Esophagus squamous epithelium (tissue), 5 donors: ENCODE measurements around the gene CLMP. TPM values are rescaled to one million over a fixed set of nuclear protein-coding genes. Genes with fewer than 3 reads are reported as not detected.
"Not testable (repeated sequence)": the region's sequence is repeated elsewhere in the genome, so short reads cannot be mapped to it uniquely, and the experiment has no call there.

ENCODE experiments used
- DNase-seq: peaks from one replicate; lab custom pipeline; 2025; lab: John Stamatoyannopoulos, UW
- H3K27ac ChIP-seq, 4 donors: fragments of 200-600 bp; sonication (generic); one replicate each; pipeline ENCODE4 v1.5.1; 2016 to 2019; ENCODE audit warnings: mild to moderate bottlenecking in 1 of 4
- H3K27me3 ChIP-seq, 4 donors: fragments of 200-600 bp; sonication (generic); 1 replicate in 3 of 4; 2 replicates in 1 of 4; pipeline versions ENCODE4 v1.5.1 to v1.6.0; 2017 to 2021; ENCODE audit warnings: antibody characterized with exemption in 1 of 4
- H3K36me3 ChIP-seq, 3 donors: fragments of 200-600 bp; sonication (generic); one replicate each; pipeline ENCODE4 v1.5.1; 2016 to 2019
- H3K4me1 ChIP-seq, 3 donors: fragments of 200-600 bp; sonication (generic); one replicate each; pipeline ENCODE4 v1.5.1; 2017 to 2019
- H3K4me3 ChIP-seq, 4 donors: fragments of 200-600 bp; sonication (generic); 1 replicate in 3 of 4; 2 replicates in 1 of 4; pipeline ENCODE4 v1.5.1; 2016 to 2019; ENCODE audit warnings: mild to moderate bottlenecking in 2 of 4, moderate library complexity in 1 of 4
- H3K9me3 ChIP-seq, 3 donors: fragments of 200-600 bp; sonication (generic); one replicate each; pipeline ENCODE4 v1.5.1; 2016 to 2019
- POLR2A ChIP-seq, 4 donors: fragments of 450-650 bp; IDR thresholded peaks; one replicate each; pipeline ENCODE4 v1.6.1; 2017; ENCODE audit warnings: antibody characterized with exemption in 4 of 4, mild to moderate bottlenecking in 4 of 4, moderate library complexity in 3 of 4
- WGBS, 2 donors: methylation state at CpG; one replicate each; pipeline ENCODE4 v1.1.5; 2018; 5-methylcytosine and 5-hydroxymethylcytosine counted together
- intact Hi-C: fragments of 100-400 bp; cut with DNase I; formaldehyde crosslinking; loops from one replicate; pipeline ENCODE4 v1.15.0; 2022
- total RNA-seq, 4 donors: library from RNA; depleted of rRNA; stranded (reverse); fragments of >200 nt; gene quantifications; one replicate each; pipeline ENCODE4 v1.1.0, GENCODE V29; 2016
- TF ChIP-seq, protein P1 (sequence below), 6 experiments: fragments of 450-650 bp in 4 of 6; fragments of 200-600 bp in 2 of 6; sonication (generic) in 2 of 6; IDR thresholded peaks; one replicate each; pipeline ENCODE4 v1.5.1; 2016 to 2019; ENCODE audit warnings: antibody characterized with exemption in 6 of 6, mild to moderate bottlenecking in 4 of 6, moderate library complexity in 4 of 6
- donor health status: DM: yes; HTN: yes; CAD: no.

CLMP gene
- total RNA-seq, 4 donors from 2014 or later, result 4.8 to 47.9 (median 15.2) TPM

DNA sequence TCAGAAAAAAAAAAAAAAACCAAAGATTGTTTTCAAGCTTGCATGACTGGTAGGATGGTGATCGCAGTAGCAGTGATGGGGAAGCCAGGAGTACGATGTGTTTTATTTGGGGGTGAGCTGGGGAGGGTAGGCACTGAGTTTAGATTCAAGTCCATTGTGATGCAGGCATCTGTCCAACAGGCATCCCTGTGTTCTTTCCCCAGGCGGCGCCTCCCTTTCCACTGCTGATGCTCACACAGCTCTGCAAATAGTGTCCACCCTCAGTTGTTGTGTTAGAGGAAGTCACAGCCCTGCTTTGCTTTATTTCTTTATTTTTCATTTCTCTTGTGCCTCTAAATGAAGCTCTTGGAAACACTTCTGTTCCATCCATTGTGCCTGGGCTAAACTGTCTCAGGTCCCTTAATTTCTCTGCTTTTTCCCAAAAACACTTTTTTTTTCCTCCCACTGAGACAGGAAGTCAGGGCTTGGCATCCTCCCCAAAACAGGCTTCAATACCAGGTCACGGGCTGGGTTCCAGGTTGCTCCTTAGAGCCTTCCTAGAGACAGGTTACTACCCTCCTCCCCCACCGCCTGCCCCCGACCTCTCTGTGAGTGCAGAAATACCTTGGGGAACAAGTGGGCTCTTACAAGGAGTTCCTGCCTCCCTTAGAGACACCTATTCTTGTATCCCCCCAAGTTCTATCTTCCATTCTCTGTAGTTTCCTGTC, 94.5 kb downstream of the CLMP start:
- DNase-seq, result no peak
- Histone ChIP-seq H3K9me3 (no peaks in the 10 kb centered on the region), H3K36me3 (no peaks in the 10 kb centered on the region), H3K4me3 (no peak overlapping the region), H3K27me3 (no peaks in the 10 kb centered on the region), H3K4me1 (peaks cover 0 to 38% (median 11%) of the 10 kb centered on the region in 3 donors), H3K27ac (peak overlapping the region in 2 of 4 donors; percentile 21 to 30)
- intact Hi-C loops, result no loop called here
- no peak for TF ChIP-seq POLR2A (IDR thresholded peaks at IDR 0.05)
- TF ChIP-seq, protein P1, sequence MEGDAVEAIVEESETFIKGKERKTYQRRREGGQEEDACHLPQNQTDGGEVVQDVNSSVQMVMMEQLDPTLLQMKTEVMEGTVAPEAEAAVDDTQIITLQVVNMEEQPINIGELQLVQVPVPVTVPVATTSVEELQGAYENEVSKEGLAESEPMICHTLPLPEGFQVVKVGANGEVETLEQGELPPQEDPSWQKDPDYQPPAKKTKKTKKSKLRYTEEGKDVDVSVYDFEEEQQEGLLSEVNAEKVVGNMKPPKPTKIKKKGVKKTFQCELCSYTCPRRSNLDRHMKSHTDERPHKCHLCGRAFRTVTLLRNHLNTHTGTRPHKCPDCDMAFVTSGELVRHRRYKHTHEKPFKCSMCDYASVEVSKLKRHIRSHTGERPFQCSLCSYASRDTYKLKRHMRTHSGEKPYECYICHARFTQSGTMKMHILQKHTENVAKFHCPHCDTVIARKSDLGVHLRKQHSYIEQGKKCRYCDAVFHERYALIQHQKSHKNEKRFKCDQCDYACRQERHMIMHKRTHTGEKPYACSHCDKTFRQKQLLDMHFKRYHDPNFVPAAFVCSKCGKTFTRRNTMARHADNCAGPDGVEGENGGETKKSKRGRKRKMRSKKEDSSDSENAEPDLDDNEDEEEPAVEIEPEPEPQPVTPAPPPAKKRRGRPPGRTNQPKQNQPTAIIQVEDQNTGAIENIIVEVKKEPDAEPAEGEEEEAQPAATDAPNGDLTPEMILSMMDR (IDR thresholded peaks at IDR 0.05), result no peak
- WGBS, 2 donors, result 44 to 50% methylated on average over 7 of the region's 7 CpGs

DNA sequence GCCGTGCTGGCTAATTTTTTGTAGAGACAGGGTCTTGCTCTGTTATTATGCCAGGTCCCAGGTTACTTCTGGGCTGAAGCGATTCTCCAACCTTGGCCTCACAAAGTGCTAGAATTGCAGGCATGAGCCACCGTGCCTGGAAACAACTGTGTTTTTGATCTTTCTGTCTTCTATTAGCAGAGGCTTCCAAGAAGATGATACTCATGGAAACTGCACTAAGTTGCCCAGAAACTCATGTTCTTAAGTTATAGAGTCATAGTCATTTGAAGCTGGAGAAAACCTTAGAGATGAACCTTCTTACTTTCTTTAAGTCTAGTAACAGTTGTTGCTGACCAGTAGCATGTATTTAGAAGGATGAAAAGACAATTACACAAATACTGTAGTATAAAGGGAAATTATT, 96.1 kb downstream of the CLMP start:
- TF ChIP-seq POLR2A (IDR thresholded peaks at IDR 0.05), result no peak
- TF ChIP-seq, protein P1 (IDR thresholded peaks at IDR 0.05), result no peak
- Histone ChIP-seq H3K27ac (no peak overlapping the region), H3K36me3 (no peaks in the 10 kb centered on the region), H3K4me1 (peaks cover 0 to 29% (median 11%) of the 10 kb centered on the region in 3 donors), H3K4me3 (no peak overlapping the region), H3K27me3 (no peaks in the 10 kb centered on the region), H3K9me3 (no peaks in the 10 kb centered on the region)
- WGBS, 2 donors, result 58% methylated on average over 3 of the region's 3 CpGs; no CpG with 5 or more reads in 1 of the 2 donors
- intact Hi-C loops, result no loop called here
- no peak for DNase-seq

DNA sequence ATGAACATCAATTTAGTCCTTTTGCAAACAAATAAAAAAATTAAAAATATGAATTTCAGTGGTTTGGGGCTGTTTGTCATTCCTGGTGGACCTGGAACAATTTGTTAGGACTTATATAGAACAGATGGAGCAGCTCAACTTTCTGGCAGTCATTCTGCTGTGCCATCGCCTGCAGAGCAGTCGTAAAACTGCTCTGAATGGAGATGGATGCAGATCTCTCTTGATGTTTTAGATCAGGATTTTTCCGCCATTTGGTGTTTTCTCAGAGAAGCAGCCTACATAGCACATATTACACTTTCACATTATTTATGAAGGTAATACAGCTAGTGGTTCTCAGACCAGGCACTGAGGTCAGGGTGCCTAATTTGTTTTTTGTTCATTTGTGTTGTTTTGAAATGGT, 101.3 kb downstream of the CLMP start:
- DNase-seq, result no peak
- Histone ChIP-seq H3K36me3 (no peaks in the 10 kb centered on the region), H3K4me1 (no peaks in the 10 kb centered on the region), H3K4me3 (no peak overlapping the region), H3K9me3 (no peaks in the 10 kb centered on the region), H3K27me3 (no peaks in the 10 kb centered on the region), H3K27ac (no peak overlapping the region)
- no peak for TF ChIP-seq POLR2A (IDR thresholded peaks at IDR 0.05)
- TF ChIP-seq, protein P1 (IDR thresholded peaks at IDR 0.05), result no peak
- intact Hi-C loops, result no loop called here
- 94 to 95% methylated on average over 3 of the region's 3 CpGs for WGBS, 2 donors

DNA sequence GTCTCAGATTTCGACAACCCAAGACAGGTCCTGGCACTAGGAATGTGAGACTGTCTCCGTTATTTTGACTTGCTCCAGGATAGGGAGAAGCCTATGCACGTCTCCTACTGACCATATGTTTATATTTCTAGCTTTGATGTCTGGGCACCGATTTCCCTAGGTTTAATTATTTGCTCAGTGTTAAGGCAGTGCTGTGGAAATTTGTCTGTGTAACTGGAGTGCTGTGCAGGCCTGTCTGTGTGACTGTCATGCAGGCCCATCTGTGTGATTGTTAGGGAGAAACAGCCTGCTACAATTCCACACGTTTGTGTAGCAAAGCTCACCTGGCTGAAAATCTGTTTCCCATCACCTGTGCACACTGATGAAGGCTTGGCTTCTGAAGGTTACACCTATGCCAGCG, 103.5 kb downstream of the CLMP start:
- no peaks in the 10 kb centered on the region for H3K27me3 ChIP-seq
- H3K27ac ChIP-seq, result no peak overlapping the region
- H3K36me3 ChIP-seq, result no peaks in the 10 kb centered on the region
- no peak overlapping the region for H3K4me3 ChIP-seq
- WGBS, 2 donors, result 44 to 55% methylated on average over 6 of the region's 6 CpGs
- DNase-seq, result no peak
- H3K9me3 ChIP-seq, result no peaks in the 10 kb centered on the region
- H3K4me1 ChIP-seq, result no peaks in the 10 kb centered on the region
- intact Hi-C loops, result no loop called here
- TF ChIP-seq, protein P1 (IDR thresholded peaks at IDR 0.05), result no peak
- TF ChIP-seq POLR2A (IDR thresholded peaks at IDR 0.05), result no peak

DNA sequence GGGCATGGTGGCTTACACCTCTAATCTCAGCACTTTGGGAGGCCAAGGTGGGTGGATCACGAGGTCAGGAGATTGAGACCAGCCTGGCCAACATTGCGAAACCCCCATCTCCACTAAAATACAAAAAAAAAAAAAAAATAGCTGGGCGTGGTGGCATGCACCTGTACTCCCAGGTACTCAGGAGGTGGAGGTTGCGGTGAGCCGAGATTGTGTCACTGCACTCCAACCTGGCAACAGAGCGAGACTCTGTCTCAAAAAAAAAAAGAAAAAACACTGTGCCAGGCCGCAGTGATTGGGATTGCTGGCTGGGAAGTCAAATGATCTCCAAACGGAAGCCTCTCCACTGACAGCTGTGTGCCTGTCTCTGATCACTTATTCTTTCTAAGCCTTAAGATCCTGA, 104.9 kb downstream of the CLMP start:
- H3K36me3 ChIP-seq, DNase-seq, H3K27me3 ChIP-seq, H3K27ac ChIP-seq, intact Hi-C loops, H3K4me1 ChIP-seq, H3K4me3 ChIP-seq, H3K9me3 ChIP-seq: not testable (repeated sequence)
- WGBS, 2 donors, result 83 to 94% methylated on average over 8 of the region's 8 CpGs

DNA sequence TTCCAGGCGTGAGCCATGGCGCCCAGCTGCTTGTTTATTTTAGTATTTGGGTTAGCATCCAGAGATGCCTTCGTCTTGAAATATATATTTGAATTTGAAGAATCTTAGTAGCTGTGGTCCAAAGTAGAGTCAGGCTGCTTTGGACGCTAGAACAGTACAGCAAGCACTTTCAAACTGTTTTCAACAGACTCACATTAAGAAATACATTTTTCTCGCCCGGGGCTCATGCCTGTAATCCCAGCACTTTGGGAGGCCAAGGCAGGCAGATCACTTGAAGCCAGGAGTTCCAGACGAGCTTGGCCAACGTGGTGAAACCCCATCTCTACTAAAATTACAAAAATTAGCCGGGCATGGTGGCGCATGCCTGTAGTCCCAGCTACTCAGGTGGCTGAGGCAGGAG, 106.2 kb downstream of the CLMP start:
- H3K9me3 ChIP-seq, H3K4me3 ChIP-seq, H3K27ac ChIP-seq, intact Hi-C loops, H3K4me1 ChIP-seq, H3K27me3 ChIP-seq, DNase-seq, H3K36me3 ChIP-seq: not testable (repeated sequence)
- WGBS, 2 donors, result 83 to 86% methylated on average over 10 of the region's 10 CpGs

DNA sequence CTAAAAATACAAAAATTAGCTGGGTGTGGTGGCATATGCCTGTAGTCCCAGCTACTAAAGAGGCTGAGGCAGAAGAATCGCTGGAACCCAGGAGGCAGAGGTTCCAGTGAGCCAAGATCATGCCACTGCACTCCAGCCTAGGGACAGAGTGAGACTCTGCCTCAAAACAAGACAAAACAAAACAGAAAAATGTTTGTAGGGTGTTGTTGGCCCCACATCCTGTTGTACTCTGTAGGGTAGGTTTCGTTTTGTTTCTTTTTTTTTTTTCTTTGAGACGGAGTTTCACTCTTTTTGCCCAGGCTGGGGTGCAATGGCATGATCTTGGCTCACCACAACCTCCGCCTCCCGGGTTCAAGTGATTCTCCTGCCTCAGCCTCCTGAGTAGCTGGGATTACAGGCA, 107.4 kb downstream of the CLMP start:
- intact Hi-C loops, H3K9me3 ChIP-seq, H3K27me3 ChIP-seq, H3K4me3 ChIP-seq, DNase-seq, H3K36me3 ChIP-seq, H3K27ac ChIP-seq: not testable (repeated sequence)
- WGBS, 2 donors, result 63 to 80% methylated on average over 5 of the region's 5 CpGs
- peaks cover 4 to 14% (median 4%) of the 10 kb centered on the region in 3 donors for H3K4me1 ChIP-seq
